Thoracic aorta (tissue), 2 donors: ENCODE measurements around the gene BICC1. TPM values are rescaled to one million over a fixed set of nuclear protein-coding genes. Genes with fewer than 3 reads are reported as not detected.

Source experiments
- ATAC-seq: fragments of 150-250 bp; one replicate; pipeline ENCODE4 v1.8.0; 2017; ENCODE audit warnings: low read depth; ENCODE audit not compliant: insufficient number of reproducible peaks, low FRiP score
- DNase-seq: peaks from one replicate; pipeline ENCODE4 v3.0.0-alpha.2; 2020; ENCODE audit warnings: low spot score
- H3K27ac ChIP-seq, 2 donors: fragments of 200-600 bp; sonication (generic); 1 replicate in 1 of 2; 2 replicates in 1 of 2; pipeline ENCODE4 v1.5.1; 2016; ENCODE audit warnings: mild to moderate bottlenecking in 2 of 2, moderate library complexity in 2 of 2
- H3K27me3 ChIP-seq: fragments of 200-600 bp; sonication (generic); replicated peaks from 2 replicates; pipeline ENCODE4 v1.6.0; 2016; ENCODE audit warnings: mild to moderate bottlenecking; ENCODE audit not compliant: insufficient read depth
- H3K36me3 ChIP-seq: fragments of 200-600 bp; sonication (generic); one replicate; pipeline ENCODE4 v1.5.1; 2016
- H3K4me1 ChIP-seq, 2 donors: fragments of 200-600 bp; sonication (generic); 1 replicate in 1 of 2; 2 replicates in 1 of 2; pipeline versions ENCODE4 v1.5.1 to v1.6.0; 2016; ENCODE audit warnings: low read depth in 2 of 2, mild to moderate bottlenecking in 1 of 2; ENCODE audit not compliant: control insufficient read depth in 1 of 2
- H3K4me3 ChIP-seq: fragments of 200-600 bp; sonication (generic); 2 replicates; pipeline ENCODE4 v1.5.1; 2016; ENCODE audit warnings: mild to moderate bottlenecking
- H3K9me3 ChIP-seq: fragments of 200-600 bp; sonication (generic); 2 replicates; pipeline ENCODE4 v1.5.1; 2016
- CTCF ChIP-seq: fragments of 200-600 bp; sonication (generic); IDR thresholded peaks from one replicate; pipeline ENCODE4 v1.5.1; 2019; ENCODE audit warnings: antibody characterized with exemption
- total RNA-seq, 2 donors: library from RNA; depleted of rRNA; stranded (reverse); fragments of >200 nt; gene quantifications; one replicate each; pipeline versions ENCODE4 v1.1.0 to v1.2.3, GENCODE V29; 2016

Gene BICC1
- total RNA-seq, 2 donors from 2014 or later: 20.4 to 28.1 TPM

DNA sequence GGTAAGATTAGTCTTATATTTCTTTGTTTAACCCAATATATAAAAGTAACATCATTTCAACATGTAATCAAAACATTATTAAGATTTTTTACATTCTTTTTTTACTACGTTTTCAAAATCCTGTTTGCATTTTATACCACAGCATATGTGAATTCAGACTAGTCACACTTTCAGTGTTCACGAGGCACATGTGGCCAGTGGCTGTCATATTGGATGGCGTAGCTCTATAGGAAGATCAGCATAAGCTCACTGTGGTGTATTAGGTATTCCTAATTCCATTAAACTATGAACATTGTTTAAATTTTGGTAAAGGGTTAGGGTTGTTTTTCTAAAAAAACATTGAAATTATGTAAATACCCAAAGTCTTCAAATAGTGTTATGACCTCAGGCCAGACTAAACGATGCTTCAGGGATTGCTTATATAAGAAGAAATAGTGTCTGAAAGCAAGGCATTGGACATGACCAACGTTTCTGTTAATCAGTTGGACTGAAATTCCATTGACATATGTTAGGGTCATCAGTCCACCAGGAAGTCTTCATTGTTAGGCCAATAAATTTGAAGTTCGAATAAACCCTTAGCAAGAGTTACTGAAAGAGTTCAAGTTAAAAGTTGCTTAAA, 97.0 kb downstream of the BICC1 start:
- peaks cover 4% of the 10 kb centered on the region for H3K9me3 ChIP-seq
- no peak for DNase-seq
- H3K27ac ChIP-seq: no peak overlapping the region
- no peaks in the 10 kb centered on the region for H3K36me3 ChIP-seq
- ATAC-seq: no peak
- peaks cover 0 to 3% of the 10 kb centered on the region in 2 donors for H3K4me1 ChIP-seq
- H3K27me3 ChIP-seq: no peaks in the 10 kb centered on the region
- no peak overlapping the region for H3K4me3 ChIP-seq
- TF ChIP-seq CTCF: no peak

DNA sequence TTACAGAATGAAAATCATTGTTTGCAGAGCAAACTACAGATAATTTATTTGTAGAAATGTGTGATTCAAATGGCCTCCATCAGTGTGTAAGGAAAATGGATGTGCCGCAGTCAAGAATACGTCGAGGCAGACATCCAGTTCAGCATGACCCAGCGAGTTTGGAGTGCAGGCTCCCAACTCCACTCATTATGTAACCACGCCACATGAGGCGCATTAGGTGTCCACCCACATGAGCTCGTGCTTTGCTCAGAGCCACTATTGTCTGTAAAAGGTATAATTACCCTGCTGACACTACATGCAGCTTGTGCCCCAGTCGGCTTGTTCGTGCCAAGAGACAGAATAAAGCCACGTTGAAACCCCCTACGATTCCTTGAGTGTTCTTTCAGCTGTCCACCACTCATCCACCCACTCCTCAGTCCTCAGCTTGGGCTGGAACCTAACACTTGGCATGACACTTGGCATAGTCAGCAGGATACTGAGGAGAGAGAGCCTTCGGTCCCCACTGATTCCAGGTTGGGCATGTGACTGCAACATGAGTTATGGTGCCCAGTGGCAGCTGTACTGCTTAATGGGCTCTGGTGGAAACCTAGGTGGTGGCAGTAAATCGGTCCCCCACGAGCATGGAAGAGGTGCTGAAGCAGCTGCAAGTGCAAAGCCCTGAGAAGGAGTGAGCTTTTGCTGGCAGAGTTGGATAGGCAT, 102.7 kb downstream of the BICC1 start:
- Histone ChIP-seq H3K9me3 (no peaks in the 10 kb centered on the region), H3K4me3 (no peak overlapping the region), H3K27me3 (no peaks in the 10 kb centered on the region), H3K4me1 (peaks cover 0 to 3% of the 10 kb centered on the region in 2 donors), H3K27ac (no peak overlapping the region), H3K36me3 (no peaks in the 10 kb centered on the region)
- no peak for TF ChIP-seq CTCF
- no peak for ATAC-seq
- no peak for DNase-seq

GRCh38 chr10:58618158-58618676, 105.5 kb downstream of the BICC1 start:
- ATAC-seq: no peak
- TF ChIP-seq CTCF: no peak

DNA sequence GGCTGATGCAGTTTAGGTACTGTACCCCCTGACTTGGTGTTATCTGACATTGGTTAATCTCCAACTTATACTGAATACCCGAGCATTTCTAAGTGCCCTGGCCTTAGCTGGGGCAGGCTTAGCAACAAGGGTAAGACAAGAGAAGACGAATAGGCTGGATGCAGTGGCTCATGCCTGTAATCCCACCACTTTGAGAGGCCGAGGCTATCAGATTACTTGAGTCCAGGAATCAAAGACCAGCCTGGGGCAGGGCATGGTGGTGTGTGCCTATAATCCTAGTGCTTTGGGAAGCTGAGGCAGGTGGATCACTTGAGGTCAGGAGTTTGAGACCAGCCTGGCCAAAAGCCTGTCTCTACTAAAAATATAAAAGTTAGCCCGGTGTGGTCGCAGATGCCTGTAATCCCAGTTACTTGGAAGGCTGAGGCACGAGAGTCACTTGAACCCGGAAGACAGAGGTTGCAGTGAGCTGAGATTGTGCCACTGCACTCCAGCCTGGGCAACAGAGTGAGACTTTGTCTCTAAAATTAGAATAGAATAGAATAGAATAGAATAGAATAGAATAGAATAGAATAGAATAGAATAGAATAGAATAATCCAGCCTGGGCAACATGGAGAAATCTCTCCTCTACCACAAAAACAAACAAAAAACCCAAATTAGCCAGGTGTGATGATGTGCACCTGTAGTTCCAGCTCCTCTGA, 108.9 kb downstream of the BICC1 start:
- H3K36me3 ChIP-seq: no peaks in the 10 kb centered on the region
- H3K4me1 ChIP-seq: no peaks in the 10 kb centered on the region
- no peak for TF ChIP-seq CTCF
- ATAC-seq (no peak), DNase-seq (no peak)
- no peak overlapping the region for H3K4me3 ChIP-seq
- no peaks in the 10 kb centered on the region for H3K27me3 ChIP-seq
- H3K27ac ChIP-seq: peak overlapping the region in 1 of 2 donors; percentile 5
- no peaks in the 10 kb centered on the region for H3K9me3 ChIP-seq

More at GRCh38 chr10:58618158-58618676, 105.5 kb downstream of the BICC1 start:
- H3K9me3 ChIP-seq: no peaks in the 10 kb centered on the region
- no peak for DNase-seq
- peaks cover 0 to 3% of the 10 kb centered on the region in 2 donors for H3K4me1 ChIP-seq
- H3K27me3 ChIP-seq: no peaks in the 10 kb centered on the region
- no peak overlapping the region for H3K4me3 ChIP-seq
- no peaks in the 10 kb centered on the region for H3K36me3 ChIP-seq
- no peak overlapping the region for H3K27ac ChIP-seq

GRCh38 chr10:58622246-58622645, 109.6 kb downstream of the BICC1 start:
- DNase-seq (no peak), ATAC-seq (no peak)
- Histone ChIP-seq H3K9me3 (no peaks in the 10 kb centered on the region), H3K27ac (no peak overlapping the region), H3K27me3 (no peaks in the 10 kb centered on the region), H3K4me3 (no peak overlapping the region), H3K36me3 (no peaks in the 10 kb centered on the region), H3K4me1 (no peaks in the 10 kb centered on the region)
- no peak for TF ChIP-seq CTCF
